HepG2 (cell line): ENCODE measurements around the gene ZIC2. TPM values are rescaled to one million over a fixed set of nuclear protein-coding genes. Genes with fewer than 3 reads are reported as not detected.
A peak's percentile ranks its signal among the peaks of the same experiment; 100 is the strongest.

Source experiments
- ATAC-seq: fragments of 200-7000 bp; cut with Tn5 transposase; 3 replicates; pipeline ENCODE4 v1.9.1; 2020; ENCODE audit warnings: mild to moderate bottlenecking, moderate library complexity
- BruUV-seq: library from RNA; stranded (reverse); fragments of 400-500 nt; replicated peaks from 2 replicates; lab custom pipeline; 2021; lab: Mats Ljungman, UMichigan
- CTCF ChIA-PET: fragments of 300-600 bp; formaldehyde crosslinking; extraction: SDS; loops from one replicate; lab custom pipeline; 2021; ENCODE audit warnings: low total read pairs, inconsistent platforms, low intra/inter-chr PET ratio; lab: Yijun Ruan, JAX
- POLR2A ChIA-PET: fragments of 350-600 bp; sonication (Branson Sonifier 250); formaldehyde crosslinking; loops from one replicate; lab custom pipeline; 2020; ENCODE audit warnings: antibody characterized with exemption, inconsistent platforms; lab: Yijun Ruan, JAX
- DNase-seq: peaks from one replicate; pipeline ENCODE4 v3.0.0-alpha.2; 2015; ENCODE audit warnings: low spot score
- FAIRE-seq: peaks from 3 replicates; lab custom pipeline; 2011; peaks lifted over from hg19 to GRCh38; lab: Jason Lieb, UNC
- H2AFZ ChIP-seq: one replicate; pipeline ENCODE4 v1.6.1; 2011; ENCODE audit warnings: low read length, inconsistent platforms
- H3K27ac ChIP-seq: fragments of 300-600 bp; 3 replicates; pipeline ENCODE4 v1.8.0; 2011; ENCODE audit warnings: mixed run types, mild to moderate bottlenecking, mixed read lengths, low read length, inconsistent platforms; ENCODE audit not compliant: insufficient read depth; ENCODE audit errors: extremely low read length
- H3K27me3 ChIP-seq, 2 experiments: fragments of 200-600 bp in 1 of 2; 2 replicates in 1 of 2; 3 replicates in 1 of 2; pipeline versions ENCODE4 v1.6.0 to v1.8.0; 2011; ENCODE audit warnings: low read length in 2 of 2, mild to moderate bottlenecking in 2 of 2, moderate library complexity in 2 of 2, inconsistent platforms in 1 of 2; ENCODE audit not compliant: insufficient read depth in 2 of 2, control insufficient read depth in 1 of 2
- H3K36me3 ChIP-seq, 2 experiments: fragments of 200-600 bp in 1 of 2; replicated peaks in 1 of 2; 2 replicates in 1 of 2; 3 replicates in 1 of 2; pipeline versions ENCODE4 v1.5.1 to v1.8.0; 2011; ENCODE audit warnings: low read length in 2 of 2, inconsistent platforms in 1 of 2; ENCODE audit not compliant: insufficient read depth in 2 of 2, control insufficient read depth in 1 of 2
- H3K4me1 ChIP-seq: 2 replicates; pipeline ENCODE4 v1.5.1; 2012; ENCODE audit warnings: low read length, inconsistent platforms; ENCODE audit not compliant: insufficient read depth
- H3K4me2 ChIP-seq: 2 replicates; pipeline ENCODE4 v1.6.0; 2011; ENCODE audit warnings: low read depth, low read length, inconsistent platforms
- H3K4me3 ChIP-seq, 3 experiments: fragments of 200-600 bp in 1 of 3; sonication (generic), shearing (Covaris generic) in 1 of 3; replicated peaks in 1 of 3; 2 replicates each; pipeline ENCODE4 v1.5.1; 2011 to 2016; ENCODE audit warnings: low read length in 3 of 3, inconsistent platforms in 2 of 3, low read depth in 2 of 3, mild to moderate bottlenecking in 2 of 3, control low read depth in 1 of 3, mixed read lengths in 1 of 3; ENCODE audit not compliant: insufficient read depth in 1 of 3
- H3K79me2 ChIP-seq: one replicate; pipeline ENCODE4 v1.6.1; 2011; ENCODE audit warnings: low read length, inconsistent platforms; ENCODE audit not compliant: insufficient read depth
- H3K9ac ChIP-seq: 2 replicates; pipeline ENCODE4 v1.6.0; 2011; ENCODE audit warnings: mild to moderate bottlenecking, low read depth, low read length, inconsistent platforms; ENCODE audit not compliant: insufficient read depth
- H3K9me3 ChIP-seq: 2 replicates; pipeline ENCODE4 v1.5.1; 2012; ENCODE audit warnings: mild to moderate bottlenecking, low read length
- H4K20me1 ChIP-seq: 2 replicates; pipeline ENCODE4 v1.6.0; 2011; ENCODE audit warnings: inconsistent platforms, mild to moderate bottlenecking, low read length, moderate library complexity; ENCODE audit not compliant: insufficient read depth
- ARNT2 ChIP-seq: sonication (generic); formaldehyde crosslinking; IDR thresholded peaks from 2 replicates; pipeline ENCODE4 v1.8.0; 2022; ENCODE audit warnings: mild to moderate bottlenecking, low read depth, missing genetic modification reagents, moderate library complexity
- DNMT3B ChIP-seq: conservative IDR thresholded peaks from 2 replicates; pipeline ENCODE4 v1.6.1; 2016; ENCODE audit warnings: missing biosample characterization, control low read depth
- MTA1 ChIP-seq: sonication (generic); formaldehyde crosslinking; IDR thresholded peaks from 2 replicates; pipeline ENCODE4 v1.4.0; 2020; ENCODE audit warnings: missing genetic modification reagents, mild to moderate bottlenecking, borderline replicate concordance
- NFYB ChIP-seq: sonication (generic); formaldehyde crosslinking; IDR thresholded peaks from 2 replicates; pipeline ENCODE4 v1.4.0; 2020; ENCODE audit warnings: missing genetic modification reagents
- RBM39 ChIP-seq: fragments of 200-400 bp; formaldehyde crosslinking; IDR thresholded peaks from one replicate; pipeline ENCODE4 v1.6.1; 2018; ENCODE audit warnings: antibody characterized with exemption, mild to moderate bottlenecking, low read depth, low read length; ENCODE audit not compliant: poor library complexity, severe bottlenecking
- ZNF224 ChIP-seq: sonication (generic); formaldehyde crosslinking; IDR thresholded peaks from 2 replicates; pipeline ENCODE4 v1.5.0; 2020; ENCODE audit warnings: mild to moderate bottlenecking, missing genetic modification reagents
- ZNF563 ChIP-seq: sonication (generic); formaldehyde crosslinking; IDR thresholded peaks from 2 replicates; pipeline ENCODE4 v1.8.0; 2022; ENCODE audit warnings: mild to moderate bottlenecking, moderate library complexity, missing genetic modification reagents
- WGBS: methylation state at CpG from one replicate; pipeline ENCODE4 v1.1.6; 2017; ENCODE audit warnings: low lambda C conversion rate; 5-methylcytosine and 5-hydroxymethylcytosine counted together
- in situ Hi-C: cut with HindIII; loops from 2 replicates; pipeline ENCODE4 v1.10.0; 2017; ENCODE audit warnings: low pct_unique_long_range_greater_than_20kb; ENCODE audit not compliant: extremely low pct_ligation_motif_present
- intact Hi-C: fragments of 100-400 bp; cut with micrococcal nuclease; formaldehyde crosslinking; loops from one replicate; pipeline ENCODE4 v1.10.0; 2022; ENCODE audit not compliant: unreplicated experiment
- polyA plus RNA-seq, 8 experiments: library from polyadenylated mRNA; depleted of rRNA in 3 of 8; stranded (reverse) in 7 of 8; unstranded in 1 of 8; fragments of >200 nt; fragmentation: Illumina TruSeq in 4 of 8; extraction: Trizol in 4 of 8; gene quantifications; 2 replicates each; pipeline versions ENCODE4 v1.2.1 to v1.2.3, GENCODE V29; 2011 to 2016; ENCODE audit warnings: low read depth in 4 of 8, missing spikeins in 1 of 8, mixed read lengths in 1 of 8; ENCODE audit not compliant: insufficient read depth in 1 of 8
- total RNA-seq, 5 experiments: library from RNA; depleted of rRNA; stranded (reverse); fragments of >200 nt; fragmentation: Illumina TruSeq; extraction: Trizol; gene quantifications; 2 replicates each; pipeline ENCODE4 v1.2.3, GENCODE V29; 2016; ENCODE audit warnings: low read depth in 1 of 5
- TF ChIP-seq, protein P1 (sequence below): sonication (generic); formaldehyde crosslinking; IDR thresholded peaks from 2 replicates; pipeline ENCODE4 v1.4.0; 2020; ENCODE audit warnings: missing genetic modification reagents
- TF ChIP-seq, protein P2 (sequence below): sonication (generic); formaldehyde crosslinking; conservative IDR thresholded peaks from 2 replicates; pipeline ENCODE4 v1.8.1; 2023; ENCODE audit warnings: missing genetic modification reagents
- TF ChIP-seq, protein P3 (sequence below): sonication (generic); formaldehyde crosslinking; IDR thresholded peaks from 2 replicates; pipeline ENCODE4 v1.8.0; 2022; ENCODE audit warnings: mild to moderate bottlenecking, missing genetic modification reagents, borderline replicate concordance
- TF ChIP-seq, protein P4 (sequence below): sonication (generic); formaldehyde crosslinking; IDR thresholded peaks from 2 replicates; pipeline ENCODE4 v1.5.0; 2020; ENCODE audit warnings: mild to moderate bottlenecking, missing genetic modification reagents, borderline replicate concordance

Gene ZIC2
- total and polyA plus RNA-seq, 2 of the 13 experiments (the other 11 are each of a cell fraction or from before 2014, with no cell fraction given), result 0.13 TPM; not detected in 1

DNA sequence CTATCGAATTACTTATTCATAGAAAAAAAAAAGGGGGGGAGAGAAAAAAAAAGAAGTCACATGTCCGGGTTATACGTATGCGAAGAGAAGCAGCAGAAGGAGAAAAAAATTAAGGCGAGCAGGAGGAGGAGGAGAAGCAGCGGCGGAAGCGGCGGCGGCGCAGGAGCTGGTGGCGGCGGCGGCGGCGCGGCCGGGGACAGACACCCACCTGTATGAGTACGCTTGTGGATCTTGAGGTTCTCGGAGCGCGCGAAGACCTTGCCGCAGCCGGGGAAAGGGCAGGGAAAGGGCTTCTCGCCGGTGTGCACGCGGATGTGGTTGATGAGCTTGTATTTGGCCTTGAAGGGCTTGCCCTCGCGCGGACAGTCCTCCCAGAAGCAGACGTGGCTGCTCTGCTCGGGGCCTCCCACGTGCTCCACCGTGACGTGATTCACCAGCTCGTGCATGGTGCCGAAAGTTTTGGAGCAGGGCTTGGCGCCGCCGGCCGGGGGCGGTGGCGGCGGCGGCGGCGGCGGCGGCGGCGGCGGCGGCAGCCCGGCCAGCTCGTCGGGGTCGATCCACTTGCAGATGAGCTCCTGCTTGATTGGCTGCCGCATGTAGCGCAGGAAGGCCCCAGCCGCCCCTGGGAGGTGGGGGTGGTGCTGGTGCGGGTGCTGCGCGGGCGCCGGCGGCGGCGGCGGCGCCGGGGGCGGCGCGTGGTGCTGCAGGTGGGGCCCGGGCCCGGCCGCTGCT, 11.5 kb upstream of the ZIC2 start:
- in situ Hi-C loops (no loop called here), intact Hi-C loops (loop anchor here (2.0 to 10.0 kb wide), 3 partner anchors 53 to 313 kb away; no protein-coding TSS in a partner anchor)
- ChIA-PET CTCF (no interaction called here), POLR2A (no interaction called here)
- FAIRE-seq, result no peak
- peak overlapping the region; percentile 42 to 66 (median 50); a peak in 4 of 6 replicates for H3K4me3 ChIP-seq
- no peaks in the 10 kb centered on the region for H3K9me3 ChIP-seq
- peak; percentile 57 for DNase-seq
- H3K79me2 ChIP-seq, result no peaks in the 10 kb centered on the region
- no peak overlapping the region for H2AFZ ChIP-seq
- no peaks in the 10 kb centered on the region for H3K36me3 ChIP-seq
- H3K27me3 ChIP-seq, result peaks cover 9 to 31% of the 10 kb centered on the region in 2 experiments
- no TSS peak for BruUV-seq
- WGBS, result 25% methylated on average over 24 of the region's 79 CpGs
- no peaks in the 10 kb centered on the region for H4K20me1 ChIP-seq
- H3K4me1 ChIP-seq, result peaks cover 7% of the 10 kb centered on the region; the same call in 1 of the 2 replicates
- peak overlapping the region; percentile 88 for H3K4me2 ChIP-seq
- H3K27ac ChIP-seq, result no peak overlapping the region
- ATAC-seq, result peak; percentile 73
- 0 out of 2 replicates have a peak overlapping the region, but pooled peaks have one; percentile 15 for H3K9ac ChIP-seq
- TF ChIP-seq ZNF563, result peak; percentile 44
- TF ChIP-seq, protein P1, sequence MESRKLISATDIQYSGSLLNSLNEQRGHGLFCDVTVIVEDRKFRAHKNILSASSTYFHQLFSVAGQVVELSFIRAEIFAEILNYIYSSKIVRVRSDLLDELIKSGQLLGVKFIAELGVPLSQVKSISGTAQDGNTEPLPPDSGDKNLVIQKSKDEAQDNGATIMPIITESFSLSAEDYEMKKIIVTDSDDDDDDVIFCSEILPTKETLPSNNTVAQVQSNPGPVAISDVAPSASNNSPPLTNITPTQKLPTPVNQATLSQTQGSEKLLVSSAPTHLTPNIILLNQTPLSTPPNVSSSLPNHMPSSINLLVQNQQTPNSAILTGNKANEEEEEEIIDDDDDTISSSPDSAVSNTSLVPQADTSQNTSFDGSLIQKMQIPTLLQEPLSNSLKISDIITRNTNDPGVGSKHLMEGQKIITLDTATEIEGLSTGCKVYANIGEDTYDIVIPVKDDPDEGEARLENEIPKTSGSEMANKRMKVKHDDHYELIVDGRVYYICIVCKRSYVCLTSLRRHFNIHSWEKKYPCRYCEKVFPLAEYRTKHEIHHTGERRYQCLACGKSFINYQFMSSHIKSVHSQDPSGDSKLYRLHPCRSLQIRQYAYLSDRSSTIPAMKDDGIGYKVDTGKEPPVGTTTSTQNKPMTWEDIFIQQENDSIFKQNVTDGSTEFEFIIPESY (CRISPR knock-in tag), result 0 out of 2 replicates have a peak, but pooled peaks have one; percentile 24
- TF ChIP-seq MTA1 (CRISPR knock-in tag), result peak; percentile 38; the same call in 1 of the 2 replicates
- no peak for TF ChIP-seq NFYB
- peak; percentile 49; the same call in 1 of the 2 replicates for TF ChIP-seq ARNT2 (CRISPR knock-in tag)
- TF ChIP-seq DNMT3B (CRISPR knock-in tag), result no peak
- TF ChIP-seq, protein P2, sequence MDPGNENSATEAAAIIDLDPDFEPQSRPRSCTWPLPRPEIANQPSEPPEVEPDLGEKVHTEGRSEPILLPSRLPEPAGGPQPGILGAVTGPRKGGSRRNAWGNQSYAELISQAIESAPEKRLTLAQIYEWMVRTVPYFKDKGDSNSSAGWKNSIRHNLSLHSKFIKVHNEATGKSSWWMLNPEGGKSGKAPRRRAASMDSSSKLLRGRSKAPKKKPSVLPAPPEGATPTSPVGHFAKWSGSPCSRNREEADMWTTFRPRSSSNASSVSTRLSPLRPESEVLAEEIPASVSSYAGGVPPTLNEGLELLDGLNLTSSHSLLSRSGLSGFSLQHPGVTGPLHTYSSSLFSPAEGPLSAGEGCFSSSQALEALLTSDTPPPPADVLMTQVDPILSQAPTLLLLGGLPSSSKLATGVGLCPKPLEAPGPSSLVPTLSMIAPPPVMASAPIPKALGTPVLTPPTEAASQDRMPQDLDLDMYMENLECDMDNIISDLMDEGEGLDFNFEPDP (CRISPR knock-in tag), result 0 out of 2 replicates have a peak, but pooled peaks have one; percentile 78
- TF ChIP-seq, protein P3, sequence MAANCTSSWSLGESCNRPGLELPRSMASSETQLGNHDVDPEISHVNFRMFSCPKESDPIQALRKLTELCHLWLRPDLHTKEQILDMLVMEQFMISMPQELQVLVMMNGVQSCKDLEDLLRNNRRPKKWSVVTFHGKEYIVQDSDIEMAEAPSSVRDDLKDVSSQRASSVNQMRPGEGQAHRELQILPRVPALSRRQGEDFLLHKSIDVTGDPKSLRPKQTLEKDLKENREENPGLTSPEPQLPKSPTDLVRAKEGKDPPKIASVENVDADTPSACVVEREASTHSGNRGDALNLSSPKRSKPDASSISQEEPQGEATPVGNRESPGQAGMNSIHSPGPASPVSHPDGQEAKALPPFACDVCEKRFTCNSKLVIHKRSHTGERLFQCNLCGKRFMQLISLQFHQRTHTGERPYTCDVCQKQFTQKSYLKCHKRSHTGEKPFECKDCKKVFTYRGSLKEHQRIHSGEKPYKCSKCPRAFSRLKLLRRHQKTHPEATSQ, result no peak
- no peak for TF ChIP-seq ZNF224 (CRISPR knock-in tag)
- TF ChIP-seq, protein P4, sequence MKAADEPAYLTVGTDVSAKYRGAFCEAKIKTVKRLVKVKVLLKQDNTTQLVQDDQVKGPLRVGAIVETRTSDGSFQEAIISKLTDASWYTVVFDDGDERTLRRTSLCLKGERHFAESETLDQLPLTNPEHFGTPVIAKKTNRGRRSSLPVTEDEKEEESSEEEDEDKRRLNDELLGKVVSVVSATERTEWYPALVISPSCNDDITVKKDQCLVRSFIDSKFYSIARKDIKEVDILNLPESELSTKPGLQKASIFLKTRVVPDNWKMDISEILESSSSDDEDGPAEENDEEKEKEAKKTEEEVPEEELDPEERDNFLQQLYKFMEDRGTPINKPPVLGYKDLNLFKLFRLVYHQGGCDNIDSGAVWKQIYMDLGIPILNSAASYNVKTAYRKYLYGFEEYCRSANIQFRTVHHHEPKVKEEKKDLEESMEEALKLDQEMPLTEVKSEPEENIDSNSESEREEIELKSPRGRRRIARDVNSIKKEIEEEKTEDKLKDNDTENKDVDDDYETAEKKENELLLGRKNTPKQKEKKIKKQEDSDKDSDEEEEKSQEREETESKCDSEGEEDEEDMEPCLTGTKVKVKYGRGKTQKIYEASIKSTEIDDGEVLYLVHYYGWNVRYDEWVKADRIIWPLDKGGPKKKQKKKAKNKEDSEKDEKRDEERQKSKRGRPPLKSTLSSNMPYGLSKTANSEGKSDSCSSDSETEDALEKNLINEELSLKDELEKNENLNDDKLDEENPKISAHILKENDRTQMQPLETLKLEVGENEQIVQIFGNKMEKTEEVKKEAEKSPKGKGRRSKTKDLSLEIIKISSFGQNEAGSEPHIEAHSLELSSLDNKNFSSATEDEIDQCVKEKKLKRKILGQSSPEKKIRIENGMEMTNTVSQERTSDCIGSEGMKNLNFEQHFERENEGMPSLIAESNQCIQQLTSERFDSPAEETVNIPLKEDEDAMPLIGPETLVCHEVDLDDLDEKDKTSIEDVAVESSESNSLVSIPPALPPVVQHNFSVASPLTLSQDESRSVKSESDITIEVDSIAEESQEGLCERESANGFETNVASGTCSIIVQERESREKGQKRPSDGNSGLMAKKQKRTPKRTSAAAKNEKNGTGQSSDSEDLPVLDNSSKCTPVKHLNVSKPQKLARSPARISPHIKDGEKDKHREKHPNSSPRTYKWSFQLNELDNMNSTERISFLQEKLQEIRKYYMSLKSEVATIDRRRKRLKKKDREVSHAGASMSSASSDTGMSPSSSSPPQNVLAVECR (CRISPR knock-in tag), result 0 out of 2 replicates have a peak, but pooled peaks have one; percentile 15
- peak; percentile 63 for TF ChIP-seq RBM39
